SK-N-SH (cell line): ENCODE measurements around the gene MRPL10. TPM values are rescaled to one million over a fixed set of nuclear protein-coding genes. Genes with fewer than 3 reads are reported as not detected.

Experiments used
- CTCF ChIA-PET: fragments of 300-600, 350-600 bp; formaldehyde crosslinking; extraction: SDS; loops from one replicate; lab custom pipeline; 2021; lab: Yijun Ruan, JAX
- POLR2A ChIA-PET: fragments of 350-600 bp; sonication (Branson Sonifier 250); formaldehyde crosslinking; extraction: SDS; loops from one replicate; lab custom pipeline; 2020; ENCODE audit warnings: antibody characterized with exemption, inconsistent platforms; lab: Yijun Ruan, JAX
- DNase-seq: peaks from one replicate; pipeline ENCODE4 v3.0.0; 2012
- H2AFZ ChIP-seq: fragments of 200-600 bp; sonication (generic); 2 replicates; pipeline ENCODE4 v1.8.1; 2016; ENCODE audit warnings: antibody characterized with exemption, mild to moderate bottlenecking, low read depth
- H3F3A ChIP-seq: fragments of 200-600 bp; sonication (generic); replicated peaks from 2 replicates; pipeline ENCODE3; 2016; ENCODE audit warnings: antibody characterized with exemption, mild to moderate bottlenecking; ENCODE audit not compliant: insufficient read depth
- H3K27ac ChIP-seq, 2 experiments: fragments of 200-500 bp in 1 of 2; fragments of 200-600 bp in 1 of 2; sonication (Bioruptor generic) in 1 of 2; sonication (generic), shearing (Covaris generic) in 1 of 2; 2 replicates each; pipeline versions ENCODE4 v1.5.1 to v1.6.1; 2014 to 2016; ENCODE audit warnings: low read depth in 2 of 2, inconsistent platforms in 1 of 2, low read length in 1 of 2, mild to moderate bottlenecking in 1 of 2, mixed read lengths in 1 of 2
- H3K27me3 ChIP-seq: fragments of 200-600 bp; sonication (generic), shearing (Covaris generic); 2 replicates; pipeline ENCODE4 v1.6.1; 2016; ENCODE audit warnings: mixed run types; ENCODE audit not compliant: insufficient read depth
- H3K36me3 ChIP-seq, 2 experiments: fragments of 200-500 bp in 1 of 2; fragments of 200-600 bp in 1 of 2; sonication (Bioruptor generic) in 1 of 2; sonication (generic) in 1 of 2; replicated peaks in 1 of 2; 2 replicates each; pipeline versions ENCODE3 to v1.5.1; 2014 to 2016; ENCODE audit warnings: low read length in 1 of 2, mild to moderate bottlenecking in 1 of 2; ENCODE audit not compliant: insufficient read depth in 2 of 2, control insufficient read depth in 1 of 2
- H3K4me1 ChIP-seq, 2 experiments: fragments of 200-500 bp in 1 of 2; fragments of 200-600 bp in 1 of 2; sonication (Bioruptor generic) in 1 of 2; sonication (generic), shearing (Covaris generic) in 1 of 2; 2 replicates each; pipeline versions ENCODE4 v1.5.1 to v1.6.1; 2014 to 2016; ENCODE audit warnings: low read depth in 1 of 2, low read length in 1 of 2, mixed run types in 1 of 2; ENCODE audit not compliant: insufficient read depth in 2 of 2, control insufficient read depth in 1 of 2
- H3K4me2 ChIP-seq: fragments of 200-600 bp; sonication (generic), shearing (Covaris generic); 2 replicates; pipeline ENCODE4 v1.6.1; 2017; ENCODE audit warnings: mixed run types
- H3K4me3 ChIP-seq, 2 experiments: fragments of 200-500 bp in 1 of 2; fragments of 200-600 bp in 1 of 2; sonication (Bioruptor generic) in 1 of 2; sonication (generic), shearing (Covaris generic) in 1 of 2; 2 replicates each; pipeline versions ENCODE4 v1.5.1 to v1.8.1; 2014 to 2016; ENCODE audit warnings: low read depth in 2 of 2, inconsistent platforms in 1 of 2, low read length in 1 of 2, mild to moderate bottlenecking in 1 of 2, mixed read lengths in 1 of 2, moderate library complexity in 1 of 2
- H3K79me2 ChIP-seq: fragments of 200-600 bp; sonication (generic); 2 replicates; pipeline ENCODE4 v1.8.1; 2017; ENCODE audit warnings: mild to moderate bottlenecking; ENCODE audit not compliant: insufficient read depth
- H3K9ac ChIP-seq: fragments of 200-600 bp; sonication (generic); 2 replicates; pipeline ENCODE4 v1.6.1; 2017; ENCODE audit warnings: mixed run types
- H3K9me2 ChIP-seq: fragments of 200-600 bp; sonication (generic); 2 replicates; pipeline ENCODE4 v1.6.1; 2017; ENCODE audit warnings: mixed run types
- H3K9me3 ChIP-seq: fragments of 200-600 bp; sonication (generic); 2 replicates; pipeline ENCODE4 v1.6.1; 2017; ENCODE audit warnings: mixed run types, mild to moderate bottlenecking, moderate library complexity
- H4K20me1 ChIP-seq: fragments of 200-600 bp; sonication (generic); 2 replicates; pipeline ENCODE4 v1.6.1; 2017; ENCODE audit warnings: mild to moderate bottlenecking, mixed run types; ENCODE audit not compliant: insufficient read depth
- CTCF ChIP-seq: fragments of 200-600 bp; sonication (generic); IDR thresholded peaks from 2 replicates; pipeline ENCODE4 v1.6.1; 2017; ENCODE audit warnings: antibody characterized with exemption, mild to moderate bottlenecking, moderate library complexity
- ELF1 ChIP-seq: IDR thresholded peaks from 2 replicates; pipeline ENCODE4 v1.4.0; 2012
- EP300 ChIP-seq, 2 experiments: IDR thresholded peaks; 2 replicates each; pipeline versions ENCODE4 v1.4.0 to v1.6.1; 2012; ENCODE audit warnings: borderline replicate concordance in 1 of 2, low read depth in 1 of 2, low read length in 1 of 2
- FOXM1 ChIP-seq: IDR thresholded peaks from 2 replicates; pipeline ENCODE4 v1.4.0; 2012; ENCODE audit warnings: low read depth, mild to moderate bottlenecking
- MEF2A ChIP-seq: IDR thresholded peaks from 2 replicates; pipeline ENCODE4 v1.4.0; 2012; ENCODE audit warnings: low read depth, borderline replicate concordance
- NRF1 ChIP-seq: IDR thresholded peaks from 2 replicates; pipeline ENCODE4 v1.6.1; 2012; ENCODE audit warnings: low read depth, mild to moderate bottlenecking, low read length
- POLR2AphosphoS5 ChIP-seq: IDR thresholded peaks from 2 replicates; pipeline ENCODE4 v1.6.1; 2012; ENCODE audit warnings: low read depth, low read length
- SIN3A ChIP-seq: IDR thresholded peaks from 2 replicates; pipeline ENCODE4 v1.6.1; 2012; ENCODE audit warnings: low read depth, mild to moderate bottlenecking, low read length, moderate library complexity, borderline replicate concordance
- SMC3 ChIP-seq: IDR thresholded peaks from 2 replicates; pipeline ENCODE4 v1.6.1; 2012; ENCODE audit warnings: low read depth, low read length, improper control_type of control experiment
- TAF1 ChIP-seq: IDR thresholded peaks from 2 replicates; pipeline ENCODE4 v1.6.1; 2012; ENCODE audit warnings: low read depth, mild to moderate bottlenecking, low read length, moderate library complexity, borderline replicate concordance
- USF2 ChIP-seq: fragments of 150-350 bp; IDR thresholded peaks from 2 replicates; pipeline ENCODE4 v1.6.1; 2017; ENCODE audit warnings: antibody characterized with exemption, low read length, low read depth, borderline replicate concordance
- YY1 ChIP-seq: IDR thresholded peaks from 2 replicates; pipeline ENCODE4 v1.4.0; 2012; ENCODE audit warnings: low read depth, mild to moderate bottlenecking
- ZBTB33 ChIP-seq: IDR thresholded peaks from 2 replicates; pipeline ENCODE4 v1.4.0; 2012; ENCODE audit warnings: low read depth, borderline replicate concordance
- WGBS: methylation state at CpG from one replicate; pipeline ENCODE4 v1.1.6; 2017; ENCODE audit warnings: low lambda C conversion rate; 5-methylcytosine and 5-hydroxymethylcytosine counted together
- polyA plus RNA-seq, 3 experiments: library from polyadenylated mRNA; depleted of rRNA; stranded (reverse); fragments of >200 nt; gene quantifications; 2 replicates each; pipeline ENCODE4 v1.2.3, GENCODE V29; 2012

MRPL10 gene
- polyA plus RNA-seq, 1 of the 3 experiments (the other 2 are of a cell fraction), result 136 TPM

GRCh38 chr17:47834756-47835155, 3.4 kb upstream of the MRPL10 start:
- Histone ChIP-seq H3K79me2 (peaks cover 17% of the 10 kb centered on the region), H3K36me3 (peaks cover 0 to 38% of the 10 kb centered on the region in 2 experiments), H2AFZ (no peak overlapping the region), H3K9me3 (no peaks in the 10 kb centered on the region), H3F3A (peaks cover 14% of the 10 kb centered on the region), H3K4me2 (no peak overlapping the region), H3K9ac (no peak overlapping the region), H3K4me1 (peaks cover 9 to 22% of the 10 kb centered on the region in 2 experiments; a peak in 2 of 4 replicates), H4K20me1 (no peaks in the 10 kb centered on the region), H3K27ac (no peak overlapping the region), H3K27me3 (no peaks in the 10 kb centered on the region), H3K9me2 (no peaks in the 10 kb centered on the region), H3K4me3 (no peak overlapping the region)
- ChIA-PET POLR2A (interaction anchor here (0.7 kb wide), 1 partner anchor 61 kb away, joined by 3 read pairs; no protein-coding TSS in a partner anchor), CTCF (interaction anchor here (0.6 to 33.0 kb wide), 3 partner anchors 18 to 179 kb away, joined by 3 to 1447 read pairs (median 573); partner anchors contain the start of genes SCRN2, SP2 and SP6)
- 90% methylated on average over 5 of the region's 5 CpGs for WGBS
- TF ChIP-seq USF2 (no peak), NRF1 (no peak), ZBTB33 (no peak), CTCF (no peak), EP300 (IDR thresholded peaks at IDR 0.05; ENCODE audit: borderline replicate concordance in 1 of 2, low read depth in 1 of 2, low read length in 1 of 2) (no peak), ELF1 (no peak), YY1 (no peak), POLR2AphosphoS5 (no peak), SMC3 (no peak), SIN3A (no peak), FOXM1 (no peak), MEF2A (no peak), TAF1 (no peak)
- DNase-seq, result no peak
